GM19099 (cell line): ENCODE data around the gene ANK3.

Experiments
- POLR2A ChIP-seq: IDR thresholded peaks from 3 replicates; pipeline ENCODE4 v1.6.1; 2011; ENCODE audit warnings: low read depth; ENCODE audit not compliant: insufficient read length; ENCODE audit errors: extremely low read depth

ANK3 gene

DNA sequence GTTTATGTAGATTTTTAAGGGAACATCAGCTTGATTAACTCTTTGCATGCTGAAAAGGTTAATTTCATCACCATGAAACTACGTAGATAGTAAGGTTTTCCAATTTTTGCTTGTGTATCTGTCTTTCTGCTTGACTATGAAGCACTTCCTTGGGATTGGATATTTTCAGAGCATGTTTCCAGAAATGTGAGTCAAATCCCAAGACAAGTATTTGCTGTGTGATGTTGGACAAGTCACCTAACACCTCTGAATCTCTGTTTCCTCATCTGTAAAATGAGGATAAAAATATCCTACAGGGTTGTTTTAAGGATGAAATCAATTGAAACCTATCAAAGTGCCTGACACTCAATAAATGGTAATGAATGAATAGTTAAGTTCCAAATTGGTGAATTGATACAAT lies 42.4 kb downstream of the ANK3 start:
- no peak for TF ChIP-seq POLR2A

DNA sequence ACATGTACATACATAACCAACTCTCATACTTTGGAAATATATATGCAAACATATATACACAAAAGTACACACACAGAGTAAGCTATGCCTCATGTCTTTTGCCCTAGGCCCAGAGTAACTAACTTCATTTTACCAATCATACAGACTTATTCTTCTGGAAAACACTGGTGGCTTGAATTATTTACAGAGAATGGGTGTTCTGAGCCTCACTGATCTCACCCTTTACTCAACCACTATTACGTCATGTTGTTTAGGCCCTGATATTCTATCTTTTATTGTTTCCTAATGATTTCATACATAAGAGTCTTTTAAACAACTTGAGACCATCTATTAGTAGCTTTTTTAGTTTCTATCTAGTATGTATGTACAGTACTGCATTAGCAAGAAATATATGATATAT lies 43.0 kb downstream of the ANK3 start:
- TF ChIP-seq POLR2A, result no peak

DNA sequence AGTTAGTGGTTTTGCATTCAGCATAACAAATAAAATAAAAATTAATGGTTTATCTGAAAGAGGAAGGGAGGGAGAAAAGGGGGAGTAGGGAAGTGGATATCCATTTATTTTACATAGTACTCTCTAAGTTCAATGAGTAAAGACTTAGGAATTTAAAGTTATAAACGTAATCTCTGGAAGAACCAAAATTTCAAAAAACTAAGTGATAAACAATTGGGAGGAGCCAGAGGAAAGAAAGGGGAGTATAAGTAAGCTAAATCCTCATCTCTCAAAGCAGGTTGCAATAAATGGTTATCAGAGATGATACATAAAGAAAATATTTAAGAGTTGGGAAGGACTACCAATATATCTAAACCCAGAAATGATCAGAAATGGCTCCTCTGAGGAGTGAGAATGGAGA lies 46.4 kb downstream of the ANK3 start:
- TF ChIP-seq POLR2A, result no peak

DNA sequence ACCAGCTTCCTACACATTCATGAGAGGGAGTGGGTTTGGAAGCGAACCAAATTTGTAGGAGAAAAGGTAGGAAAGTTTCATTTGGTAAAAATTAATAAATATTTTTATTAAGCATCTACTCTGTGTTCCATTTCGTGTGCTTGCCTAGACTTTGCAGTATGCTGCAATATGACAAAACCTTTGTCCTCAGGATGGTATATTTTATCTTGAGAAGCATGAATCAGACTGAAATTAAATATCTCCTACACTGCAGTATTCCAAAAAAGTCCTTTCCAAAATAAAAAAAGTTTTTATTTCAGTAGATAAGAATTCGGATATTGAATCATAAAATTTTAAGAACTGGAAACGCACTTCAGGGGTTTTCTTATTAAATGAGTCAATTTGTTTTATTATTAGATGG lies 47.7 kb downstream of the ANK3 start:
- TF ChIP-seq POLR2A, result no peak

DNA sequence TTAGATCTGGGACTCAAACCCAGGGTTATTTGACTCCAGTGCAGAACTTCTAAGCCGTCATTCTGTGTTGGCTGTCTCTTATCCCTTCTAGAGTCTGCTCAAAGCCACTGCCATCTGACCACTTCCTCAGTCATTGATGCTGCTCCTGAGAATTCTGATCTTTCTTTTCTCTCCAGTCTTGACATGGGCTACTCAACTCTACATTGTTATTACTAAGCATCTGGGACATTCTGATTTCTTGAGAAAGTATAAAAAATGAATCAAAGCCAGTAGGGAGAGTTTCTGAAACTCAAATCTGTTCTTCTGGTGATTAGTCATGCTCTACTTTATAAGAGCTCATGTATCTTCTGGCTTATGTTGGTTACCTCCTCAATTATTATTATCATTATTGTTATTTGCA lies 48.7 kb downstream of the ANK3 start:
- TF ChIP-seq POLR2A, result no peak

DNA sequence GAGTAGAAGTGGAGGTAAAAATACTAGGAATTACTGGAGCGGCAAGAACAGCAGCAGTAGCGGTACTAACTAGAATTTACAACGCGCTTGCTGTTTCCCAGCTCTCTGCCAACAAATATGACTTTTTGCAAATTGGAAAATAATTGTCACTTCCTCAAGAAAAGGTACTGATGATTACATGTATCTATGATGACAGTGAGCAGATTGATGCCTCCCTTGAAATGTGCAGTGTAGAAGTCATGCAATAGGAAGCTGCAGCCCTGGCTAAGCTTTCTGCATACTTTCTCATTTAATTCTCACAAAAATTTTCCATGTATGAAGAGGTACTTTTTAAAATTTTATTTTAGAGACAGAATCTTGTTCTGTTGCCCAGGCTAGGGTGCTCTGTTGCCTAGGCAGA lies 49.9 kb downstream of the ANK3 start:
- TF ChIP-seq POLR2A, result no peak

DNA sequence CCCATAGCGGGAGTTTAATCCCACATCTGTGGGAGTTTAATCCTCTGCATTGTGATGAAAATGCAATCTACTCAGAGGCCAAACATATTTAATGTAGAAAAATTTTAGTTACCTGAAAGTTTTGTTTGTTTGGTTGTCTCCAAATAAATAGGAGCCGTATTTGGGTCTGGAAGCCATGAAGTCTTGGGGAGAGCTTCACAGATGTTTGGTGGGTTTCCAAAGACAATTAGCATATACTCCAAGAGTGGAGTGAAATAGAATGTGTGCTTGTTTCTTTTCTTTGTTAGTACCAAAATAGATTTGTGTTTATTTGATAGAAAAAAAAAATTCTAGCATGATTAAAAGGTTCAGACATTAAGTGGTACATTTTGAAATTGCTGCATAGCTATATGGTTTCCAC lies 50.9 kb downstream of the ANK3 start:
- TF ChIP-seq POLR2A, result no peak

DNA sequence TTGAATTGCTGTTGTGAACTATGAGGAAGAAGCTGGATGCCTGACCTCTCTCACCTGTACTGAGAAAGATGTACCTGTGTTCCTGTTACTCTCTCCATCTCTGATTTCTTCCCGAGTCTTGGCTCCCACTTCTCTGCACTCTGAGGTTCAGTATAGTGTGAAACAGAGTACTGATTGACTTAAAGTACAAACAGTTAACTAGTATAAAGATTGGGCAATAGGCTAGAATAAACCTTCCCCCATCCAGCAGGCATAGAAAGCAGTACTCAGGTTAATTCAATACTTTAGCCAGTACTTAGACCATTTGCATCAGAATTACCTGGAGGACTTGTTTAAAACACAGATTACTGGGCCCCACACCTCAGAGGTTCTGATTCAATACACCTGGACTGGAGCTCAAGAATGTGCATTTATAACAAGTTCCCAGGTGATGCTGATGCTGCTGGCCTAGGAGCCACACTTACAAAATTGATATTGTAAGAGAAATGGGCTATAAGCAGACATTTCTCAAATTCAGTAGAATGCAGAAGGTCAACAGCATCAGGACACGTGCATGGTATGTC lies 51.6 kb downstream of the ANK3 start:
- no peak for TF ChIP-seq POLR2A

DNA sequence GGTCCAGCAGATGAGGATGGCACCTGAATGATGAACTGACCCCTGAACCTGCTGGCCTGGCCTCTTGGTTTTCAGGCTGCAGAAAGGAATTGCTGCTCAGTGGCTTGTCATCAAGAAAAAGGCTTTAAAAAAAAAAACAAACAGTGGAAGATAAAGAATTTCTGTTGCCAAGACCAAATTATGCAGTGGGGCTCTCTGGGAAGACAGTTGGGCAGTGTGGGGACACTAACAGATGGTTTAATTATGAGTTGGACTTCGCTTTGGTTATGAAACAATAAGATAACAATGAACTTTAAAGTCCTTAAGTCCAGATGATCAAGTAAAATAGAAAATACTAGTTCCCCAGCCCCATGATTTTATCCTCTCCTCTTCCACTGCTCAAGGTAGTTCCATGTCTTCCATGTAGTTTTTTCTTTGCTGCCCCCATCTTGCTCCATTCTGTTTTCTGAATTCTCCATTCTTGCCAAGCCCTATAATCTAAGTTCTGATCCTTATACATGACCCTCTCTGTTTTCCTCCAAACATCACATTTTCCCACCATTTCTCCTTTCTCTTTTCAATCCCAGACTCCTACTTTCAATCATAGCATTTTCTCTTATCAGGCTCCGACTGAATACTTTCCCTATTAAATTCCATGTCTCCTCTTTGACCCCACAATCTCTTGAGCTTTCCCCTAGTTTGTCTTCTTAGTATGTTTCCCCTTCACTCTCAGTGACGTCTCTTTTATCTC lies 52.6 kb downstream of the ANK3 start:
- no peak for TF ChIP-seq POLR2A

DNA sequence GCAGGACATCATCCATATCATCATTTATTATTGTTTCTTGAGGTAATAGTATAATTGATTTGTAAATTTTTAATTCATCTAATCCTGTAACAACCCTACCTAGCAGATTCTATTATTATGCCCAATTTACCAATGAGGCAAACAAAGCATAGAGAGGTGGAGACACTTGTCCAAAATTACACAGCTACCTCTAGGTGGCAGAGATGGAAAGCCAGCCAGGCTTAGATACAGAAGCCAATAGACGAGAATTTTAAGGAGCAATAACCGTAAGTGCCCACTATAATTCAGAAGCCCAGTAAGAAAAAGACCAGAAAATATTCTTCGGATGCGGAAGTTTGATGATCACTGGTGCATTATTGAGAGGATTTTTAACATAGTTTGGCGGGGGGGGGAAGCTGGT lies 54.0 kb downstream of the ANK3 start:
- TF ChIP-seq POLR2A, result no peak

DNA sequence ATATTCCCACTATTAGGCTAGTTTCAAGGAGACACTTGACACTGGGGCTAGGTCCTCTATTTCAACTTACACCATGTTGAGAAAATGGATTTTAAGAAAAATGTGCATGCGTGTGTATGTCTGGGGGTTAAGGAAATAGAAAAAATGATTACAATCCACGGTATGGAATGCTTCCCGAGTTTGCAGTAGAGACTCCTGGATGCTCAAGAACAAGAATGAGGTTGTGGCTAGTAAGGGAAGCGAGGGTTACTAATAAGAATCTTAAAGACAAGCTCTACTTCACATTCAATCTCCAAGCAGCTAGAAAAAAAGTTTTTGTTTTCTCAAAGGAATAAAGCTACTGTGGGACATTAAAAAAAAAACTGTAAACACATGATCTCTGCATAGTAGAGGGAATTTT lies 54.7 kb downstream of the ANK3 start:
- TF ChIP-seq POLR2A, result no peak

DNA sequence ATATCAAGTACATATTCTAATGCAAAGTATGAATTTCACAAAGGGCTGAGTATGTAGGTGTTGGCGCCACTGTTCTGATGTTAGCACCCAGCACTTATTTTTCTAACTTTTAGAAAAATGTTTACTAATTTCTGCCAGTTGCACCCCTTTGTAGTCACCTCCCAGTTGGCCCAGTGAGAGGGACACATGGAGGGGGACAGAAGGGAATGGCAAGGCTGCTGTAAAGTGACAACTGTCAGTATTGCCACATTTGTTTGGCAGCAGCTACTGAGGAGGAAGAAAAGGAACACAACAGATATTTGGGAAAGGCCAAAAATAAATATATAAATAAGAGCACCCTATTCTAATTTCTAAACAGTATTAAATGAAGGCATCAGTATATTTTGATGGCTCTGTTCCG lies 57.3 kb downstream of the ANK3 start:
- TF ChIP-seq POLR2A, result no peak

DNA sequence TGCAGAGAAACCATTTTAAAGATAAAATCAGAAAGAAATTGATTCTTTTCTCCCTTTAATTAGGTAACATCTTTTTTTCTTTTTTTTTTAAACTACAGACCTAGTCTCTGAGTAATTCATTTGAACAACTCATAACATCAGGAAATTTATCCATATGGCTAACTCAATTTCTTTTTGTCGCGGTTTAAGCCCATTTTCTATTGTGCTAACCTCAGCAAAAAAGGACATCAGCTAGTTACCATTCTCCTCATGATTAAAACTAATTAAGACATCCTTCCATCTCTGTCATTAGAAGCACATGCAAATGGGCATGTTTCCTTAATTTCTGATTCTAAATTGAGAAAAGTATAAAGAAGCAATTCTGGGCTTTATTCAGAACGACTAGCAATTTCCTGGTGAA lies 57.8 kb downstream of the ANK3 start:
- TF ChIP-seq POLR2A, result no peak

DNA sequence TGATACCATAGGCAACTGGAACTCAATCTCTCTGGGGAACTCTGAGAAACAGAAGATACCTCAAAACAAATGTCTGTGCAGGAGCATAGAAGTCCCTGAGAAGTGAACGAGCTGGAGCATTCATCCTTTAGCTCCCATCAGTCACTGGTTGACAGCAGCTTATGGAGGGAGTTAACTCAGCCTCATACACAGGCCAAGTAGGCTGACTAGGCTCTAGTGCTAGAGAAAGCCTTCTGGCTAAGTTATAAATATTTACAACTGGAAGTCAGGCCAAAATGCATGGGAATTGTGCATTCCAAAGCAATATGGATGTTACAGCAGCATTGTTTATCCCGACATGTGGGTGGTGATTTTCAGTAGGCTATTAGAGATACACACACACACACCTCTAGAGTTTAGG lies 66.5 kb downstream of the ANK3 start:
- no peak for TF ChIP-seq POLR2A

DNA sequence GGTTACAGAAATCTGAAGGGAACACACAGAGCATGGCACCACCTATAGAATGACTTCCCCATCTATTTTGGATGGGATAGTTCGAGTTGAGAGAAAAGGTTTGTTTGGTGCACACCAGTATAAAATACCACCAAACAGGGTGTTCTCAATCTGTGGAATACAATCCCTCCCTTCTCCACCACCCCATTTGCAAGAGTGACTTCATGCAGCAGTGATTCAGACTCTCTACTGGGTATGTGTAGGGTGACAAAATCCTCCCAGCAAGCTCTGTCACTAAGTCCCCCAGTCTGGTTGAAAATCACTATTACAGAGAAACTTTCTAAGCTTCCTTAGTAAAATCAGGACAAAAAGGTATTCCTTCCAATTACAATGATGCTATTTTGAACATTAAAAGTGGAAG lies 69.0 kb downstream of the ANK3 start:
- TF ChIP-seq POLR2A, result no peak

DNA sequence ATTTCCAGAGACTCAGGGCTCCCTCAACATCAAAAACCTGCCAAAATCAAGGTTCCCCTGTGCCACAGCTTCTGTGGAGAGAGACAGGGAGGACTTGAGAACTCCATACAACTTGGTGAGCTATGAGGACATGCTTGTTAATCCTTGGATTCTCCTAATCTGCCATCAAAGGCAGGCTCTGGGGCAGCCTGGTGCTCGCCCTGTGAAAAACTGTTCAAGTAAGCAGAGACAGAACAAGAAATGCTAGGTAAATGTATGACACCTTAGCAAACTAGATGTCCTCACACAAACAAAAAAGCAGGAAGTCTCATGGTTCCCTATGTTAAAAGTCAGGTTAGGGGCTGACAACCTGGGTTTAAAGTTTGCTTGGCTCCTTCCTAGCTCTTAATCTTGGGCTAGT lies 73.6 kb downstream of the ANK3 start:
- TF ChIP-seq POLR2A, result no peak

DNA sequence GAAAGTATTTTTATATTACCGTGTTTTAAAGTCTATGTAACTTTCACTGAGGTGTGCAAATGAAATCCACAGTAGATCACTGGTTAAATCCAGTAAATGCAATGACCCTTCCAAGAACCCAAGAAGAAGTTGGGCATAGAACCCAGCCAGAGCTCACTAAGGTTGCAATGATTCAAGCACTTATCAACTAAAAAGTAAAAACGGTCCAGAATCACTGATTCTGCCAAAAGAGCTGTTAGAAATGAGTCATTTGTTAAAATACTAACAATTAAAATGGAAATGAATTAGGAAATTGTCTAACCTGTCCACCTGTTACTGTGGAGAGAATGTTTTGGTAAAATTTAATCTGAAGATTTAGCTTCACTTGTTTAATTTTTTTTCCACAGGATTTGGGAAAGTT lies 74.4 kb downstream of the ANK3 start:
- TF ChIP-seq POLR2A, result no peak
